B cell (primary cell): Measurements from ENCODE around the gene EXOC4. TPM values are rescaled to one million over a fixed set of nuclear protein-coding genes. Genes with fewer than 3 reads are reported as not detected.

Experiments
- ATAC-seq: fragments of 200-7000 bp; cut with Tn5 transposase; one replicate; pipeline ENCODE4 v1.10.0; 2021; ENCODE audit warnings: low read depth, mild to moderate bottlenecking, moderate number of reproducible peaks, moderate library complexity
- CTCF ChIA-PET: fragments of 350-600 bp; sonication (Branson Sonifier 250); formaldehyde crosslinking; loops from one replicate; lab custom pipeline; 2021; ENCODE audit warnings: antibody characterized with exemption, inconsistent platforms; lab: Charles Lee
- POLR2A ChIA-PET: fragments of 350-600 bp; sonication (Branson Sonifier 250); formaldehyde crosslinking; loops from one replicate; lab custom pipeline; 2021; ENCODE audit warnings: antibody characterized with exemption; lab: Charles Lee
- DNase-seq: peaks from one replicate; pipeline ENCODE4 v3.0.0; 2013
- H2AFZ ChIP-seq: 2 replicates; pipeline ENCODE4 v1.6.1; 2012; ENCODE audit warnings: mild to moderate bottlenecking, low read depth, low read length; ENCODE audit not compliant: insufficient read depth, poor library complexity, severe bottlenecking
- H3K27ac ChIP-seq, 2 donors: 1 replicate in 1 of 2; 2 replicates in 1 of 2; pipeline ENCODE4 v1.5.1; 2012 to 2013; ENCODE audit warnings: low read length in 2 of 2, mild to moderate bottlenecking in 2 of 2, moderate library complexity in 1 of 2
- H3K27me3 ChIP-seq, 4 experiments: fragments of 200-600 bp in 1 of 4; sonication (generic) in 1 of 4; replicated peaks in 1 of 4; 1 replicate in 2 of 4; 2 replicates in 2 of 4; pipeline versions ENCODE4 v1.6.1 to v1.7.0; 2013 to 2016; ENCODE audit warnings: low read length in 3 of 4, mild to moderate bottlenecking in 2 of 4, mixed read lengths in 1 of 4, moderate library complexity in 1 of 4; ENCODE audit not compliant: insufficient read depth in 4 of 4, control insufficient read depth in 3 of 4; ENCODE audit errors: control extremely low read depth in 1 of 4
- H3K36me3 ChIP-seq, 2 experiments: replicated peaks in 1 of 2; 1 replicate in 1 of 2; 2 replicates in 1 of 2; pipeline versions ENCODE4 v1.6.1 to v1.7.1; 2013; ENCODE audit warnings: low read length in 1 of 2; ENCODE audit not compliant: insufficient read depth in 2 of 2, control insufficient read depth in 1 of 2; ENCODE audit errors: control extremely low read depth in 1 of 2, extremely low read depth in 1 of 2
- H3K4me1 ChIP-seq, 2 donors: fragments of 200-600 bp in 1 of 2; sonication (generic) in 1 of 2; 1 replicate in 1 of 2; 2 replicates in 1 of 2; pipeline versions ENCODE4 v1.5.1 to v1.6.1; 2013 to 2017; ENCODE audit warnings: low read length in 2 of 2; ENCODE audit not compliant: control insufficient read depth in 2 of 2, insufficient read depth in 2 of 2
- H3K4me2 ChIP-seq: replicated peaks from 2 replicates; pipeline ENCODE3; 2012; ENCODE audit warnings: mild to moderate bottlenecking, low read depth, low read length; ENCODE audit not compliant: poor library complexity, severe bottlenecking
- H3K4me3 ChIP-seq, 5 experiments: fragments of 200-600 bp in 1 of 5; sonication (generic) in 1 of 5; 1 replicate in 3 of 5; 2 replicates in 2 of 5; pipeline versions ENCODE4 v1.5.1 to v1.7.0; 2011 to 2016; ENCODE audit warnings: low read length in 4 of 5, mild to moderate bottlenecking in 4 of 5, low read depth in 2 of 5, control low read depth in 1 of 5, moderate library complexity in 1 of 5; ENCODE audit not compliant: insufficient read depth in 1 of 5; ENCODE audit errors: control extremely low read depth in 1 of 5, extremely low read depth in 1 of 5
- H3K79me2 ChIP-seq: fragments of 200-600 bp; sonication (generic); one replicate; pipeline ENCODE4 v1.6.0; 2016; ENCODE audit warnings: low read length; ENCODE audit not compliant: control insufficient read depth, insufficient read depth
- H3K9ac ChIP-seq: fragments of 200-600 bp; sonication (generic); 2 replicates; pipeline ENCODE4 v1.6.1; 2017; ENCODE audit warnings: mild to moderate bottlenecking, low read length, moderate library complexity
- H3K9me3 ChIP-seq, 3 donors: one replicate each; pipeline versions ENCODE4 v1.6.1 to v1.7.1; 2013; ENCODE audit warnings: low read length in 2 of 3; ENCODE audit not compliant: control insufficient read depth in 2 of 3, insufficient read depth in 1 of 3; ENCODE audit errors: control extremely low read depth in 1 of 3
- H4K20me1 ChIP-seq: 2 replicates; pipeline ENCODE4 v1.6.0; 2012; ENCODE audit warnings: mild to moderate bottlenecking, low read length; ENCODE audit not compliant: insufficient read depth, control insufficient read depth, poor library complexity, severe bottlenecking
- H3K27ac Mint-ChIP-seq: one replicate; pipeline ENCODE4 v1.8.0; 2021; ENCODE audit warnings: mixed read lengths
- H3K27me3 Mint-ChIP-seq: one replicate; pipeline ENCODE4 v1.8.0; 2021; ENCODE audit warnings: mixed read lengths
- H3K4me1 Mint-ChIP-seq: one replicate; pipeline ENCODE4 v1.8.0; 2021; ENCODE audit warnings: mixed read lengths
- H3K4me3 Mint-ChIP-seq: one replicate; pipeline ENCODE4 v1.8.0; 2021; ENCODE audit warnings: mixed read lengths
- H3K9me3 Mint-ChIP-seq: one replicate; pipeline ENCODE4 v1.8.0; 2022; ENCODE audit warnings: mixed read lengths; ENCODE audit not compliant: insufficient read depth
- CTCF ChIP-seq: fragments of 200-600 bp; IDR thresholded peaks from one replicate; pipeline ENCODE4 v1.8.0; 2022; ENCODE audit warnings: antibody characterized with exemption, mild to moderate bottlenecking
- EZH2 ChIP-seq: IDR thresholded peaks from 2 replicates; pipeline ENCODE4 v1.6.1; 2012; ENCODE audit warnings: borderline replicate concordance, low read depth, mild to moderate bottlenecking, moderate library complexity, low read length; ENCODE audit not compliant: insufficient read depth, poor library complexity, severe bottlenecking
- WGBS: methylation state at CpG from one replicate; pipeline ENCODE4 v1.1.5; 2013; ENCODE audit warnings: missing lambda C conversion rate; ENCODE audit not compliant: insufficient coverage; 5-methylcytosine and 5-hydroxymethylcytosine counted together
- intact Hi-C: fragments of 100-400 bp; cut with micrococcal nuclease; formaldehyde crosslinking; loops from one replicate; pipeline ENCODE4 v1.10.0; 2022
- polyA plus RNA-seq: library from polyadenylated mRNA; depleted of rRNA; stranded (reverse); fragments of >200 nt; gene quantifications from 2 replicates; pipeline ENCODE4 v1.2.3, GENCODE V29; 2012
- total RNA-seq, 2 donors: library from RNA; stranded (reverse); fragments of 120-200 nt in 1 of 2; gene quantifications; 1 replicate in 1 of 2; 2 replicates in 1 of 2; pipeline versions ENCODE4 v1.2.3 to v1.2.4, GENCODE V29; 2013 to 2022

EXOC4 gene
- total and polyA plus RNA-seq, 2 donors (not counting 1 experiment from before 2014, with no cell fraction given), result 16.7 to 135 TPM

- Histone ChIP-seq H3K9me3 (no peaks in the 10 kb centered on the region), H3K4me3 (no peak overlapping the region), H4K20me1 (no peaks in the 10 kb centered on the region), H3K9ac (no peak overlapping the region), H3K79me2 (peaks cover 4% of the 10 kb centered on the region), H3K36me3 (peaks cover 6 to 17% of the 10 kb centered on the region in 2 experiments), H3K27me3 (no peaks in the 10 kb centered on the region), H3K4me2 (no peak overlapping the region), H2AFZ (no peak overlapping the region), H3K4me1 (peaks cover 0 to 9% of the 10 kb centered on the region in 2 donors), H3K27ac (no peak overlapping the region)
- 91% methylated on average over 1 of the region's 1 CpG for WGBS
- intact Hi-C loops, result no loop called here
- Mint-ChIP-seq H3K4me3 (no peak overlapping the region), H3K27me3 (no peaks in the 10 kb centered on the region), H3K9me3 (no peaks in the 10 kb centered on the region), H3K4me1 (peaks cover 17% of the 10 kb centered on the region), H3K27ac (no peak overlapping the region)
- CTCF ChIA-PET, result no interaction called here
- DNase-seq (no peak), ATAC-seq (no peak)
- TF ChIP-seq EZH2, result no peak
- TF ChIP-seq CTCF, result no peak
- POLR2A ChIA-PET, result no interaction called here
These were observed 36.1 kb downstream of the EXOC4 start for GRCh38 chr7:133288970-133289369.

GRCh38 chr7:133290041-133290440 lies 37.2 kb downstream of the EXOC4 start:
- no peaks in the 10 kb centered on the region for H3K9me3 ChIP-seq
- no CpG with 5 or more reads among the region's 1 CpG for WGBS

More at GRCh38 chr7:133290041-133290440, 37.2 kb downstream of the EXOC4 start:
- H4K20me1 ChIP-seq, result no peaks in the 10 kb centered on the region
- ChIA-PET POLR2A (no interaction called here), CTCF (no interaction called here)
- Mint-ChIP-seq H3K4me3 (no peak overlapping the region), H3K9me3 (no peaks in the 10 kb centered on the region), H3K27me3 (no peaks in the 10 kb centered on the region), H3K4me1 (peaks cover 15% of the 10 kb centered on the region), H3K27ac (no peak overlapping the region)
- H3K4me3 ChIP-seq, result no peak overlapping the region
- ATAC-seq (no peak), DNase-seq (no peak)
- H3K36me3 ChIP-seq, result peaks cover 8 to 16% of the 10 kb centered on the region in 2 experiments
- H3K79me2 ChIP-seq, result peaks cover 4% of the 10 kb centered on the region
- no peak overlapping the region for H3K27ac ChIP-seq
- no peak overlapping the region for H3K9ac ChIP-seq
- intact Hi-C loops, result no loop called here
- H3K4me1 ChIP-seq, result peaks cover 0 to 9% of the 10 kb centered on the region in 2 donors
- TF ChIP-seq CTCF, result no peak
- TF ChIP-seq EZH2, result no peak
- no peaks in the 10 kb centered on the region for H3K27me3 ChIP-seq
- H2AFZ ChIP-seq, result no peak overlapping the region
- no peak overlapping the region for H3K4me2 ChIP-seq
